Esophagus squamous epithelium (tissue), 5 donors: Measurements from ENCODE around the gene LILRA6. TPM values are rescaled to one million over a fixed set of nuclear protein-coding genes. Genes with fewer than 3 reads are reported as not detected.

ENCODE experiments used
- DNase-seq: peaks from one replicate; lab custom pipeline; 2025; lab: John Stamatoyannopoulos, UW
- H3K27ac ChIP-seq, 4 donors: fragments of 200-600 bp; sonication (generic); one replicate each; pipeline ENCODE4 v1.5.1; 2016 to 2019; ENCODE audit warnings: mild to moderate bottlenecking in 1 of 4
- H3K27me3 ChIP-seq, 4 donors: fragments of 200-600 bp; sonication (generic); 1 replicate in 3 of 4; 2 replicates in 1 of 4; pipeline versions ENCODE4 v1.5.1 to v1.6.0; 2017 to 2021; ENCODE audit warnings: antibody characterized with exemption in 1 of 4
- H3K36me3 ChIP-seq, 3 donors: fragments of 200-600 bp; sonication (generic); one replicate each; pipeline ENCODE4 v1.5.1; 2016 to 2019
- H3K4me1 ChIP-seq, 3 donors: fragments of 200-600 bp; sonication (generic); one replicate each; pipeline ENCODE4 v1.5.1; 2017 to 2019
- H3K4me3 ChIP-seq, 4 donors: fragments of 200-600 bp; sonication (generic); 1 replicate in 3 of 4; 2 replicates in 1 of 4; pipeline ENCODE4 v1.5.1; 2016 to 2019; ENCODE audit warnings: mild to moderate bottlenecking in 2 of 4, moderate library complexity in 1 of 4
- H3K9me3 ChIP-seq, 3 donors: fragments of 200-600 bp; sonication (generic); one replicate each; pipeline ENCODE4 v1.5.1; 2016 to 2019
- CTCF ChIP-seq, 6 experiments: fragments of 450-650 bp in 4 of 6; fragments of 200-600 bp in 2 of 6; sonication (generic) in 2 of 6; IDR thresholded peaks; one replicate each; pipeline ENCODE4 v1.5.1; 2016 to 2019; ENCODE audit warnings: antibody characterized with exemption in 6 of 6, mild to moderate bottlenecking in 4 of 6, moderate library complexity in 4 of 6
- POLR2A ChIP-seq, 4 donors: fragments of 450-650 bp; IDR thresholded peaks; one replicate each; pipeline ENCODE4 v1.6.1; 2017; ENCODE audit warnings: antibody characterized with exemption in 4 of 4, mild to moderate bottlenecking in 4 of 4, moderate library complexity in 3 of 4
- WGBS, 2 donors: methylation state at CpG; one replicate each; pipeline ENCODE4 v1.1.5; 2018; 5-methylcytosine and 5-hydroxymethylcytosine counted together
- intact Hi-C: fragments of 100-400 bp; cut with DNase I; formaldehyde crosslinking; loops from one replicate; pipeline ENCODE4 v1.15.0; 2022
- small RNA-seq, 4 donors: library from RNA; depleted of rRNA; stranded (forward); fragments of <200 nt; gene quantifications; one replicate each; pipeline ENCODE3, GENCODE V24; 2016
- total RNA-seq, 4 donors: library from RNA; depleted of rRNA; stranded (reverse); fragments of >200 nt; gene quantifications; one replicate each; pipeline ENCODE4 v1.1.0, GENCODE V29; 2016
- donor health status: DM: yes; HTN: yes; CAD: no.

Gene LILRA6
- total RNA-seq, 4 donors from 2014 or later = 0.53 to 1.7 (median 0.95) TPM; not detected in 1

DNA sequence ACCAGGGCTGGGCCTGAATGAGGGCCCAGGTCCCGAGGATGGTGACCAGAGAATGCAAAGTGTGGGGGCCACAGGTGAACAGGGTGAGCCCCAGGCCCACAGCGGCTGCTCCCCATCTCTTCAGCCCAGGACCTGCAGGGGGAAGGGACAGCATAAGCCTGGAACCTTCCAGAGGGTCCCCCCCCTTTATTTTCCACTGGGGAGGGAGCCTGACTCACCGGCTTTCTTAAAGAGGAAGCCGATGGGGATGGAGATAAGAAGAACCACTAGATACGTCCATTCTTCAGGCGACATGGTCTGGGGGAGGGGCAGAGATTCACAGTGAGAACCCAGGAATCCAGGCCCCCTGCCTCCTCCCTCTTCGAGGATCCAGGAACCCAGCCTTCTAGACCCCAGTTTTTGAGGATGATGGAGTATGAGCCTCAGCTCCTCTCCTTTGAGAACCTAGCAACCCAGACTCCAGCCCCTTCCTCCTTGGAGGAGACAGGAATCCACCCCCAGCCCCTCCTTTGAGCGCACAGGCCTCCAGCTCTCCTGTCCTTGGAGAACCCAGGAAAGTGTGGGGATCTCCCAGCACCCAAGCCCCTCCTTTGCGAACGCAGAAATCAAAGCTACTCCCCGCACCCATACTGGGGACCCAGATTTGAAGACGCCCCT, 54.2 kb downstream of the LILRA6 start:
- peaks cover 16 to 38% (median 22%) of the 10 kb centered on the region in 3 donors for H3K4me1 ChIP-seq
- peak overlapping the region; percentile 75 to 95 (median 87) for H3K4me3 ChIP-seq
- 9 to 31% methylated on average over 8 to 9 of the region's 12 CpGs for WGBS, 2 donors
- peaks cover 0 to 40% (median 3%) of the 10 kb centered on the region in 3 donors for H3K36me3 ChIP-seq
- intact Hi-C loops = no loop called here
- no peak for DNase-seq
- no peaks in the 10 kb centered on the region for H3K27me3 ChIP-seq
- H3K27ac ChIP-seq = peak overlapping the region; percentile 90 to 99 (median 97)
- no peaks in the 10 kb centered on the region for H3K9me3 ChIP-seq
- no peak for TF ChIP-seq CTCF (IDR thresholded peaks at IDR 0.05)

DNA sequence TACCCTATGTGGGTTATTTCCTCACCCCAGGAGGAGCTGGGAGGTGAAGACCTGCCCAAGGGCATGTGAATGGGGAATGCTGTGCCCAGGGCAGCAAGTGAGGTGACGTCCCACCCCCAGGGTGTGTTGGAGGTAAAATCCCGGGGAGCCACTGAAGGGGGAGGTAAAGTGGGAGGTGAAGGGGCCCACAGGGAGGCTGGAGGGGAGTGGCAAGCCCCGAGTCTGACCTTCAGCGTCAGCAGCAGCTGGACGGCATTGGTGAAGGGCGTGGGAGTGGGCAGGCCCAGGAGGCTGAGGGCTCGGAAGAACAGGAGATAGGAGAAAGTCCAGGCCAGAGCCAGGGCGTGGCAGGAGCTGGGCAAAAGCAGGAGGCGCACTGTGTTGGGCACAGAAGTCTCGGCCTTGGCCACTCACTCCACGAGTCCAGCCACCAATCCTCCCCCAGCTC, 55.6 kb downstream of the LILRA6 start:
- WGBS, 2 donors = 86 to 90% methylated on average over 11 of the region's 11 CpGs

More for the DNA sequence above, 55.6 kb downstream of the LILRA6 start:
- DNase-seq = no peak
- H3K36me3 ChIP-seq = peaks cover 0 to 29% (median 0%) of the 10 kb centered on the region in 3 donors
- H3K4me1 ChIP-seq = peaks cover 14 to 28% (median 14%) of the 10 kb centered on the region in 3 donors
- no peaks in the 10 kb centered on the region for H3K9me3 ChIP-seq
- intact Hi-C loops = no loop called here
- TF ChIP-seq CTCF (IDR thresholded peaks at IDR 0.05) (no peak), POLR2A (IDR thresholded peaks at IDR 0.05) (no peak)
- H3K4me3 ChIP-seq = no peak overlapping the region
- H3K27me3 ChIP-seq = no peaks in the 10 kb centered on the region
- no peak overlapping the region for H3K27ac ChIP-seq

Small RNA genes lying within 50 kb of the gene (small RNA-seq; reads per million reads assigned to genes)
- gene MIR4752 = 0 reads per million in 4 donors
- gene RNU6-1307P = 0 reads per million in 4 donors

Other genes with a start within 250 kb of the LILRA6 start
- gene VSTM1, start 178.9 kb downstream of the LILRA6 start, total RNA-seq = not detected
- not detected for gene TARM1, start 161.4 kb downstream of the LILRA6 start, total RNA-seq
- 1 to 10 TPM in 2 of 4 donors, under 1 TPM in 1, not detected in 1; 0.70 to 1.6 (median 1.3) TPM for gene OSCAR, start 142.0 kb downstream of the LILRA6 start, total RNA-seq
- gene NDUFA3, start 139.9 kb downstream of the LILRA6 start, total RNA-seq = 10 to 100 TPM; 20.9 to 29.5 (median 25.4) TPM
- gene TFPT, start 127.1 kb downstream of the LILRA6 start, total RNA-seq = 1 to 10 TPM; 6.1 to 9.0 (median 7.4) TPM
- gene PRPF31, start 127.0 kb downstream of the LILRA6 start, total RNA-seq = 10 to 100 TPM; 41.8 to 49.2 (median 43.2) TPM
- gene CNOT3, start 105.0 kb downstream of the LILRA6 start, total RNA-seq = 10 to 100 TPM; 18.0 to 27.9 (median 18.7) TPM
- gene LENG1, start 83.1 kb downstream of the LILRA6 start, total RNA-seq = 1 to 10 TPM; 1.7 to 4.7 (median 4.3) TPM
- 10 to 100 TPM in 3 of 4 donors, 1 to 10 TPM in 1; 4.0 to 45.6 (median 17.5) TPM for gene TMC4, start 69.6 kb downstream of the LILRA6 start, total RNA-seq
- 10 to 100 TPM; 32.2 to 56.2 (median 40.8) TPM for gene MBOAT7, start 53.2 kb downstream of the LILRA6 start, total RNA-seq
- gene TSEN34, start 51.5 kb downstream of the LILRA6 start, total RNA-seq = 10 to 100 TPM; 56.1 to 70.9 (median 64.4) TPM
- 1,000 to 10,000 TPM; 1,466 to 2,803 (median 2,105) TPM for gene RPS9, start 41.9 kb downstream of the LILRA6 start, total RNA-seq
- gene LILRB3, start 19.8 kb downstream of the LILRA6 start, total RNA-seq = 10 to 100 TPM in 1 of 4 donors, 1 to 10 TPM in 2, not detected in 1; 7.8 to 18.8 (median 8.3) TPM
- 1 to 10 TPM in 3 of 4 donors, not detected in 1; 1.4 to 9.3 (median 5.8) TPM for gene LILRB5, start 14.5 kb upstream of the LILRA6 start, total RNA-seq
- 1 to 10 TPM in 2 of 4 donors, under 1 TPM in 1, not detected in 1; 0.40 to 1.9 (median 1.0) TPM for gene LILRB2, start 38.3 kb upstream of the LILRA6 start, total RNA-seq
- gene LILRA5, start 70.4 kb upstream of the LILRA6 start, total RNA-seq = 1 to 10 TPM in 1 of 4 donors, under 1 TPM in 2, not detected in 1; 0.38 to 1.4 (median 0.70) TPM
- gene LILRA4, start 96.4 kb upstream of the LILRA6 start, total RNA-seq = under 1 TPM in 1 of 4 donors, not detected in 3; 0.19 TPM
- gene LAIR1, start 122.1 kb upstream of the LILRA6 start, total RNA-seq = 10 to 100 TPM in 2 of 4 donors, 1 to 10 TPM in 1, under 1 TPM in 1; 0.57 to 11.4 (median 6.1) TPM
- gene TTYH1, start 172.7 kb upstream of the LILRA6 start, total RNA-seq = 1 to 10 TPM in 2 of 4 donors, under 1 TPM in 1, not detected in 1; 0.44 to 4.4 (median 2.0) TPM
- gene LENG8, start 206.4 kb upstream of the LILRA6 start, total RNA-seq = 10 to 100 TPM; 22.9 to 95.2 (median 49.6) TPM
- gene LENG9, start 221.0 kb upstream of the LILRA6 start, total RNA-seq = 10 to 100 TPM in 2 of 4 donors, 1 to 10 TPM in 2; 8.1 to 13.1 (median 10.1) TPM
- 10 to 100 TPM in 2 of 4 donors, 1 to 10 TPM in 2; 6.0 to 39.4 (median 9.8) TPM for gene CDC42EP5, start 230.5 kb upstream of the LILRA6 start, total RNA-seq